OCI-LY3 (cell line): ENCODE measurements around the gene METTL5.
"Not testable (repeated sequence)": the region's sequence is repeated elsewhere in the genome, so short reads cannot be mapped to it uniquely, and the experiment has no call there.

ENCODE experiments used
- CTCF ChIP-seq: fragments of 200-600, 300-600 bp; sonication (generic); IDR thresholded peaks from 2 replicates; pipeline ENCODE4 v1.5.1; 2014; ENCODE audit warnings: antibody characterized with exemption, low read length, low read depth
- EZH2phosphoT487 ChIP-seq: fragments of 200-600 bp; shearing (Covaris generic); IDR thresholded peaks from 2 replicates; pipeline ENCODE4 v1.6.1; 2018; ENCODE audit warnings: antibody characterized with exemption, mixed run types, low read depth

- TF ChIP-seq CTCF, EZH2phosphoT487: not testable (repeated sequence)
These were observed 41.5 kb upstream of the METTL5 start for GRCh38 chr2:169866230-169866629.
